HG02642 (cell line): ENCODE results near the gene ARF5.

ENCODE experiments used
- ATAC-seq: cut with Tn5 transposase; IDR thresholded peaks from one replicate; pipeline ENCODE4 v1.9.1; 2021; ENCODE audit warnings: mild to moderate bottlenecking; ENCODE audit not compliant: unreplicated experiment, poor library complexity

The ARF5 gene

DNA sequence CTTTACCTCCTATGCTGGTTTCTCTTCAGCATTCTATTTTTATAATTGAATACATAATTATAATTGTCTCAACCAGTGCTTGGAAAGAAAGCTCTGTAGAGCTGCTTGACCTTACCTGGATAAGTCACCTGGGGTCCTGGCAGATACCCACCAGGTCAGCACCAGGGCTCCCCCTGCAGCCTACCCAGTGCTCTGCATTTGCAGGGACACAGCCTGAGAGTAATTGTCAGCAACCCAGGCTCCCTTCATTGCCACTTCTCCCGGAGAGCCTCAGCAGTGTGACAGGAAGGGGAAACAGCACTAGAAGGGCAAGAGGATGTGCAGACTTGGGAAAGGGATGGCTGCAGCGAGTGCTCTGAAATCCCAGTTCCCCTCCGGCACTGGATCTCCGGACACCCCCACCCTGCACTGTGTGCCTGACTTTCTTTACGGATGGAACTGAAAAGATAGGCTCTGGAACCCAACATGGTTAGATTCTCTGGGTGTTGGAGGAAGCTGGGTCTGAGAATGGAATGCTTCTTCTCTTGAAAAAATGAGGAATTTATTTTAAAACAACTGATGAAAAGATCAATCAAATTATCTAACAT lies 41.1 kb downstream of the ARF5 start:
- peak; percentile 77 for ATAC-seq

DNA sequence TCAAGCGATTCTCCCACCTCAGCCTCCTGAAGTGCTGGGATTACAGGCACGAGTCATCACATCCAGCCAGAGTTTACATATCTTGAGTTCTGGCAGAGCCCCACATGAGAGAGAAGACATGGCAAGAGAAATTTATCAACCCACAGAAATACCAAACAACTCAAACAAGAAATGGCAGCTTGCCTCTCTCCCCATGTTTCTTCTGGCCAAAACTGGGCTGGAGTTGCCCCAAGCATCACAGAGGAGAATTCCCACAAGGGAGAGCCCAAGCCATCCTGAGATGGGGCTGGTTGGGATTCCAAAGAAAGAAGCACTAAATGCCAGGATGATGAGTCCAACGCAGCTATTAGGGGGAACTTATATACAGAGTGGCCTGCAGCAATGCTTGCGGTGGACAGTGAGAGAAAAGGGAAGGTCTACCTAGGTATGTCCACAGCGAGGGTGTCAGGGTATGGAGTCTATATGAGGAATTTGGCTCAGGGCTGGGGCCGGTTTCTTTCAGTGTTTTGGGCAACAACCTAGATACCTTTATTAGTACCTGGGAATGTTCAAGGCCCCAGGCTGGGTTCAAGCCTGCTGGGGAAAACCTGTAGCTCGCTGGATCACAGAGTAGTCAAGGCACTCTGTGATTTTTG lies 44.2 kb downstream of the ARF5 start:
- no peak for ATAC-seq

DNA sequence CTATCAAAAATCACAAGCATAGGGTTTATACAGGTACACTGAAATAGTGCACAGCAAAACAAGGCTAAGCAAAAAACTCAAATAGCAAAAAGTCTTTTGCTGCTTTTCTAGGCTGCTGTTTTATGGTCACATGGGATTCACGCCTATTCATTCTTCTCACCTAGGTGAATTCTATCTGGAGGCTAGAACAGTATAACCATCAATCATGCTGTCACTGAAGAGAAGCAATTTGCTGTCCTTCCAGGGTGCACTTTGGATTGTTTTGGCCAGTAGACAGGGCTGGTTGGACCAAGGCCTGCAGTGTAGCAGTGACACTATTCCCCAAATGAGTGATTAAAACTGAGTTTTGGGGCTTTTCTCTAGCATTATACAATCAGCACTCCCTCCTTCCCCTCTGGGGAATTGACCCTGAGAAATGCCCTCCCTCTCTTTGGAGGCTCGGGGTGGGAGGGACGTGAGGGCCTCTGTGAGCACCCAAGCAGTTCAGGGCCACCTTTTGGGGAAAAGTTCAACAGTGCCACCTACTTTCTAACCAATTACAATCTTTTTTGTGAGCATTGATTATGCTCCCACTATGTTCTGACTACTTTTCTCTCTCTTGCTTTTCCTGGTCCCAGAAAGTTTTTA lies 47.6 kb downstream of the ARF5 start:
- ATAC-seq = no peak

DNA sequence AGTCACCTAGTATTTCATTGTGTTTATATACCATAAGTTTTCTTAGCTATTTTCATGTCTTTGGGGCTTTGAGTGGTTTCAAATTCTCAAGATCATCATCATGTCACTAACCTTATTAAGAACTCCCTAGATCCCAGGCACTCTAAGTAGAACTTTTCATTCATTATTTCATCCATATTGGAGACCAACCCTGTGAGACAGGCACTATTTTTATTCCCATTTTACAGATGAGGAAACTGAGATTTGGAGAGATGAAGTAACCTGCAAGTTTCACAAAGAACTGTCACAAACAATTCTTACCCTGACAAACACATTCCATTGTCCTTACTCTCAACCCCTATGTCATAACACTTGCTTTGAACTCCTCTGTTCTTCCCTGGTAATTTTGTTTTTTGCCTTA lies 50.0 kb downstream of the ARF5 start:
- ATAC-seq = no peak
